Activated B cell treated with CpG ODN at 0.5 μM for 24 hours (primary cell): ENCODE results near the gene MYBPC3. TPM values are rescaled to one million over a fixed set of nuclear protein-coding genes. Genes with fewer than 3 reads are reported as not detected.
"Not testable (repeated sequence)": the region's sequence is repeated elsewhere in the genome, so short reads cannot be mapped to it uniquely, and the experiment has no call there.

ENCODE experiments used
- ATAC-seq: fragments of 200-7000 bp; cut with Tn5 transposase; one replicate; pipeline ENCODE4 v1.10.0; 2021; ENCODE audit warnings: low read depth, mild to moderate bottlenecking, moderate library complexity
- CTCF ChIA-PET: fragments of 350-600 bp; sonication (Branson Sonifier 250); formaldehyde crosslinking; loops from one replicate; lab custom pipeline; 2021; ENCODE audit warnings: antibody characterized with exemption; lab: Charles Lee
- POLR2A ChIA-PET: fragments of 350-600 bp; sonication (Branson Sonifier 250); formaldehyde crosslinking; loops from one replicate; lab custom pipeline; 2021; ENCODE audit warnings: antibody characterized with exemption; lab: Charles Lee
- DNase-seq: peaks from one replicate; pipeline ENCODE4 v3.0.0; 2022
- H3K27ac Mint-ChIP-seq: one replicate; pipeline ENCODE4 v1.8.0; 2020; ENCODE audit warnings: mixed read lengths
- H3K27me3 Mint-ChIP-seq: one replicate; pipeline ENCODE4 v1.8.0; 2021; ENCODE audit warnings: mixed read lengths
- H3K36me3 Mint-ChIP-seq: one replicate; pipeline ENCODE4 v1.8.0; 2021; ENCODE audit warnings: low read depth, mixed read lengths
- H3K4me1 Mint-ChIP-seq: one replicate; pipeline ENCODE4 v1.8.0; 2021; ENCODE audit warnings: mixed read lengths
- H3K4me3 Mint-ChIP-seq: one replicate; pipeline ENCODE4 v1.8.0; 2020; ENCODE audit warnings: mild to moderate bottlenecking, mixed read lengths
- H3K9me3 Mint-ChIP-seq: one replicate; pipeline ENCODE4 v1.8.0; 2020; ENCODE audit warnings: mixed read lengths
- CTCF ChIP-seq: fragments of 200-600 bp; IDR thresholded peaks from one replicate; pipeline ENCODE4 v1.8.0; 2022; ENCODE audit warnings: antibody characterized with exemption, mild to moderate bottlenecking
- intact Hi-C: fragments of 100-400 bp; cut with micrococcal nuclease; formaldehyde crosslinking; loops from one replicate; pipeline ENCODE4 v1.15.1; 2024
- total RNA-seq: library from RNA; stranded (reverse); gene quantifications from 2 replicates; pipeline ENCODE4 v1.2.3, GENCODE V29; 2022

The MYBPC3 gene
- total RNA-seq, 1 donor from 2014 or later = 0.69 TPM

DNA sequence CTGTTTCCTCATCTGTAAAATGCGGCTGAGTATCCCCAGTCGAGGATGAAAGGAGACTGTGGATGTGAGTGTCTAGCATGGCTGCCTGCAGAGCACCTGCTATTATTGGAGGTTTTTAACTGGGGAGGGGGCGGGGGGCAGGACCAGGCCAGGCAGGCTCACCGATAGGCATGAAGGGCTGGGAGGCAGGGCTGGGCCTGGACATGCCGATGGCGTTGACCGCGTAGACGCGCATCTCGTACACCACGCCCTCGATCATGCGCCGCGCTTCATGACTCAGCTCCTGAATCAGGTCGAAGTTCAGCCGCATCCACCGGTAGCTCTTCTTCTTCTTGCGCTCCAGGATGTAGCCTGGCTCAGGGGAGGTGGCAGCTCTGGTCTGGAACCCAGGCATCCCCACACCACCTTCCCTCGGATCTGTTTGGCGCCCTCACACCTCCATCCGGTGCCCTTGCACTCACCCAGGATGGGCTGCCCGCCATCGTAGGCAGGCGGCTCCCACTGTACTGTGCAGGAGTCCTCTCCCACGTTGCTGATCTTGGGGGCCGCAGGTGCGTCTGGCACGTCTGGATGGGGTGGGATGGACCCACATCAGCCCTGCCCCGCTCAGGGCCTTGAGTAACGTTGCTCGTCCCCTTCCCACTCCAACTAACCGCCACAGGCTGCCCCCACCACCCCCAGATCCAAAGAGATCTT lies 15.1 kb downstream of the MYBPC3 start:
- Mint-ChIP-seq H3K27me3 (no peaks in the 10 kb centered on the region), H3K4me3 (no peak overlapping the region), H3K27ac (no peak overlapping the region), H3K4me1 (no peaks in the 10 kb centered on the region), H3K36me3 (no peaks in the 10 kb centered on the region), H3K9me3 (no peaks in the 10 kb centered on the region)
- intact Hi-C loops = no loop called here
- no peak for DNase-seq
- TF ChIP-seq CTCF = no peak
- ATAC-seq = no peak
- ChIA-PET CTCF (no interaction called here), POLR2A (no interaction called here)

- Mint-ChIP-seq H3K4me1 (no peaks in the 10 kb centered on the region), H3K27me3 (no peaks in the 10 kb centered on the region), H3K27ac (no peak overlapping the region), H3K9me3 (no peaks in the 10 kb centered on the region), H3K36me3 (no peaks in the 10 kb centered on the region), H3K4me3 (no peak overlapping the region)
- intact Hi-C loops = no loop called here
- no peak for TF ChIP-seq CTCF
- DNase-seq (no peak), ATAC-seq (no peak)
- POLR2A ChIA-PET = interaction anchor here (0.6 to 0.7 kb wide), 2 partner anchors 38 to 118 kb away, joined by 5 read pairs; no protein-coding TSS in a partner anchor
- CTCF ChIA-PET = no interaction called here
These were observed 15.9 kb downstream of the MYBPC3 start for GRCh38 chr11:47336595-47336994.

- ChIA-PET CTCF (no interaction called here), POLR2A (no interaction called here)
- H3K27me3 Mint-ChIP-seq = no peaks in the 10 kb centered on the region
- no peaks in the 10 kb centered on the region for H3K9me3 Mint-ChIP-seq
- ATAC-seq (no peak), DNase-seq (no peak)
- intact Hi-C loops = no loop called here
- TF ChIP-seq CTCF = no peak
- no peaks in the 10 kb centered on the region for H3K4me1 Mint-ChIP-seq
- no peak overlapping the region for H3K4me3 Mint-ChIP-seq
- H3K27ac Mint-ChIP-seq = no peak overlapping the region
- peaks cover 2% of the 10 kb centered on the region for H3K36me3 Mint-ChIP-seq
These were observed 16.8 kb downstream of the MYBPC3 start for GRCh38 chr11:47335733-47336132.

GRCh38 chr11:47334699-47335411 lies 17.6 kb downstream of the MYBPC3 start:
- CTCF ChIA-PET, H3K36me3 Mint-ChIP-seq, H3K27me3 Mint-ChIP-seq, H3K4me1 Mint-ChIP-seq, H3K4me3 Mint-ChIP-seq, intact Hi-C loops, ATAC-seq, POLR2A ChIA-PET, DNase-seq, H3K9me3 Mint-ChIP-seq, H3K27ac Mint-ChIP-seq: not testable (repeated sequence)

DNA sequence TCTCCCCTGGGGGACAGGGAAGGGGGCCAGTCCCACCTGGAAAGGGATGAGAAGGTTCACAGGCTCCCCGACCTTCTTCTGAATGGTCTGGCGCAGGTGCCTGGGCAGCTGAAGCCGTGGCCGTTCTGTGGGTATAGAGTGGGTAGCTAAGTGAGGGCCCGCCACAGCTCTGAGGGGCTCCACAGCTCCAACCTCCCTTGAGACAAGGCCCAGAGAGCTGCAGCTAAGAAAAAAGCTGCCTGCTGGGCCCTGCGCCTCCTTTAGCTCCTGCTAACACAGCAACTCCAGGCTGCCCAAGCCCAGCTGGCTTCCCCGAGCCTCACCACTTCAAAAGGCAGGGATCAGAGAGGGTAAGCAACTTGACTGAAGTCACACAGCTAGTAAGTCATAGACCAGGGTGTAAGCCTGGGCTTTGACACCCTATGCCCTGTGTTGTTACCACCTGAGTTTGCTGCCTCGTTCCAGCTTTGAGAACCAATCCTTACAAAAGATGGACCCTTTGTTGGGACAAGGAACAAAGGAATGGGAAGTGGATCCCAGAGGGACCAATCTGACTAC lies 18.5 kb downstream of the MYBPC3 start:
- Mint-ChIP-seq H3K4me1 (peaks cover under 1% of the 10 kb centered on the region), H3K27ac (no peak overlapping the region), H3K27me3 (no peaks in the 10 kb centered on the region), H3K9me3 (no peaks in the 10 kb centered on the region), H3K4me3 (no peak overlapping the region), H3K36me3 (peaks cover 16% of the 10 kb centered on the region)
- POLR2A ChIA-PET = no interaction called here
- ATAC-seq (no peak), DNase-seq (no peak)
- CTCF ChIA-PET = no interaction called here
- TF ChIP-seq CTCF = no peak
- intact Hi-C loops = no loop called here
